Effector CD8-positive, alpha-beta T cell (primary cell): ENCODE results near the gene COL25A1.

ENCODE experiments used
- DNase-seq: peaks from one replicate; lab custom pipeline; 2025; lab: John Stamatoyannopoulos, UW
- total RNA-seq, 4 experiments: gene quantifications; one replicate each; lab custom pipeline; 2026; lab: John Stamatoyannopoulos, UW

The COL25A1 gene
- total RNA-seq = 0 to 0.27 (median 0.17) reads per million in 4 experiments

DNA sequence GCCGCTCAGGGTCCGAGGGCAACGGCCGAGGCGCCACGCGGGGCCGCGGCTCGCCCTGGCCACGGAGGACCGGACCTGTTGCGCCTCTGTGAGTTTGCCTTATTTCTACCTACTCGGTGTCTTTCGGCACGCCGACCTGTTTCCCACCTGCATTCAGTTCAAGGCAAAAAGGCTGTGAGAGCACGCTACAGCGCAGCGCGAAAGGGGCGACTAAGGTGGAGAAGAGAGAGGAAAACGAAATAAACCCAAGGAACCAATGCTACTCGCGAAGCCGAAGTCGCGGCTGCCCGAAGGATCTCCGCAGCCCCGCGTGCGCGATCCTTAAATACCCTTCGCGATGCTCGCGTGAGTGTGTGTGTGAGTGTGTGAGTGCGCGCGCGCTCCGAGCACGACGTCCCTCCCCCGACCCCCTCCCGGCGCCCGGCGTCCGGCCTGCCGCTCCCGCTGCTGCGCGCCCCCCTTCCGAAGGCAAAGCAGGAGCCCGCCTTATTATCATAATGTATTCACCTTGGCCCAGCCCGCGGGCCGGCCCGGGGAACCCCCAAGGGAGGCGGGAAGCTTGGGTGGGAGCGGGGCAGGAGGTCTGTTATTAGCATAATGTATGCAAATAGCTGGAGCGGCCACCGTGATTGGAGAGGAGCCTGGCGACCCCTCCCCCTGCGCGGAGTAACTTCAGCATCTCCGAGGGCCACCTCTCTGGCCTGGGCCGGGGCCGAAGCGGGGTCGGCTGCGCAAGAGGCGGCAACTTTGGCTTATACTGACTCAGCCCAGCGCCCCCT lies at the start of gene COL25A1:
Gene COL25A1 (minus strand): TSS at position 298 of the 779 bp plus-strand sequence.
- peak; percentile 44 for DNase-seq

DNA sequence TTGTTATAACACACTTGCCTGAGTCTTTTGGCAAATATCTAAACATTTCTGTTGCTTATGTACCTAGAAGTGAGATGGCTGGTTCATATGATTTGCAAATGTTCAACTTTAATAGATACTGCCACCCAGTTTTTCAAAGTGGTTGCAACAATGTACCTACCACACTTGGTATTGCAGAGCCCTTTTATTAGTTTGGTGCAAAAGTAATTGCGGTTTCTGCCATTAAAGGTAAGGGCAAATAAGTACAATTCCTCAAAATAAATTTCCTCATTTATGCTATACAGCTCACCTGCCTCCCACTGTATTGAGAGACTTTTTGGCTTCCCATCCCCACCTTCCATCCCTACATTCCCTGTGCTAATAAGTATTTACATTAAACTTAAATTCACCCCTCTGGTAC lies 47.7 kb upstream of the COL25A1 start:
- no peak for DNase-seq

DNA sequence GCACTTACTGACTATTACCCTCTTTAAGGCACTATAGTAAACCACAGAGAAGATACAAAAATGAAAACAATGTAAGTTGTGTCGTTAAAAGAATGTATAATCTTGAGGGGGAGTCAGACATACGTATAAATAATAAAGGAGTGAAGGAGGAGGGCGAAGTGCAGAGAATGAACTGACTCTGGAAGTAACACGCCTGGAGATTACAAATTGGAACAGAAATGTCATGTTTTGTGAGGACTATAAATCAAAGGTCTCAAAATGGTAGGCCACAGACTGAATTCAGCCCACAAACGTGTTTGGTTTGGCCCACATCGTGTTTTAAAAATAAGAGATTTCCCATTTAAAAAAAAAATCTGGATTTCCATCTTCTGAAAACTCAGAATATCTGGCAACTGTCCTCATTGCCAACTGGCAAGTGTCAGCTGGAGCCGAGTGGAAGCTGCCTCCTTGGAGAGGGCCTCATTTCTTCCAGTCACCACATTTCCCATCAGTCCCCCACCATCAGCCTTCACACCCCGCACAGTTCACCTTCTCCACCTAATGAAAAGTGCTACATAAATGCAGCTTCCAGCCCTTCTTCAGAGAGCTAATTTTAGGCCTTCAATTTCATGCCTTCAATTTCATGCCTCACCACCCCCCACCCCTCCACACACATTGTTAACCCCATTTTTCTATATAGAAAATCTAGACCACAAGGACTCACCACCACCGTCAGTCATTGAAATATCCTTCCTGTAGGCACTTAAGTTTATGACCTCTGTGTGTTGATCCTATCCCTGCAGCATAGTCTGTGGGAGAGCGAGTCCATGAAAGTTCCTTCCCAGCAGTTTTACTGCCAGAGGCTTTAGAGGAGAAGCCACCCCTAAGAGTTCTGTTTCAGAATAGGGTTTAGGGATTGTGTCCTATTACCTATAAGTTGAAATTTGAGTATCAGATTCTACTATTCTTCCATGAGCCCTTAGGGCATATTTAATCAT lies 32.0 kb upstream of the COL25A1 start:
- no peak for DNase-seq

DNA sequence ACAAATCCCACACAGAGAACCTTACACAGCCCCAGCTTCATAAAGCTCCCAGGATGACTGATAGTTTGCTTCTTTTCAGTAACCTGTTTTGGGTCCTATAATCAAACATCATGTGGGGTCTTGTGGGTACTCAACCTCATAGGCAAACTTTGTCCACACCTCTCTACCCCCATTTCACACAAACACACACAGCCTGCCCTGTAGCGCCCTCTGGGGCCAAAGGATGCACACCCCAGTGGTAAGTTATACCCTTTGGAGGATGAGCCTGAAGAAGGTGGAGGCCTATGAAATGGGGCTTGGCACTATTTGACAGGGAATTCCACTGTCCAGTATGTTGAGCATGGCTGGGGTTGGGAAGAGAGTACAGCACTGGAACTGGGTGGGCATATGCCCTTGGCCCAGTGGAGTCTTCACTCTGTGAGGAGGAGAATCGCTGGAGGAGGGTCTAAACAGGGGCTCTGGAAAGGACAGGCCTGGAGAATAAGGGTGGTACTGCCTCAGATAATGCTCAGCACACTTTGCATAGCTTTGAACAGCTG lies 30.5 kb upstream of the COL25A1 start:
- DNase-seq = no peak

DNA sequence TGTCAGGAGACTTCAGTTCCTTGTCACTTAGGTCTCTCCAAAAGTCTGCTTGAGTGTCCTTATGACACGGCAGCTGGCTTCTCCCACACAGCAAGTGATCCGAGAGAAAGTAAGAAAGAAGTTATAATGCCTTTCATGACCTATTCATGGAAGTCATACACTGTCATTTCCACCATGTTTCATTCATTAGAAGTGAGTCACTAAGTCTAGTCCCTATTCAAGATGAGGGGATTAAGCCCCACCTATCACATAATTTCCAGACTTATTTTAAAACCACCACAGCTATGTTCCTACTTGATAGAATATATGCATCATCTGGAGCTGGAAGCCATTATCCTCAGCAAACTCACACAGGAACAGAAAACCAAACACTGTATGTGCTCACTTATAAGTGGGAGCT lies 25.2 kb upstream of the COL25A1 start:
- DNase-seq = no peak

DNA sequence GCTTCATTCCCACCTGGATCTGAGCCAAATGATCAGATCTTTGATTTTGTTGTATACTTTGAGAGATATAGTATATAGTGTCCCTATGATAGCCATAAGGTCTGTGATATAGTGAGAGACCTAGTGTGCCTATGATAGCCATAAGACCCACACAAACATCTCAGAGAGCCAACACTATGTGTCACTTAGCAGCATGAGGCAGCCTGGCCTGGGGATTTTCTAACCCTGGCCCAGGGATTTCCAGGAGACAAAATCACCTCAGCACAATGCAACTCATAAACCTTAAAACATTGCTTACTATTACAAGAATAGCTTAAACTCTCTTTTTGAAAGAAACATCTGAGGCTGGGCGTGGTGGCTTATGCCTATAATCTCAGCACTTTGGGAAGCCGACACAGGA lies 23.2 kb upstream of the COL25A1 start:
- no peak for DNase-seq

DNA sequence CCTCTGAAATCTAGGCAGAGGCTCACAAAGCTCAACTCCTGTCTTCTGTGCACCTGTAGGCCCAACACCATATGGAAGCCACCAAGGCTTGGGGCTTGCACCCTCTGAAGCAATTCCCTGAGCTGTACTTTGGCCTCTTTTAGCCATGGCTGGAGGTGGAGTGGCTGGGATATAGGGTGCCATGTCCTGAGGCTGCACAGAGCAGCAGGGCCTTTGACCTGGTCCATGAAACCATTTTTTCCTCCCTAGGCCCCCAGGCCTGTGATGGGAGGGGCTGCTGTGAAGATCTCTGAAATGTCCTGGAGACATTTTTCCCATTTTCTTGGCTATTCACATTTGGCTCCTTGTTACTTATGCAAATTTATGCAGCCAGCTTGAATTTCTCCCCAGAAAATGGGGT lies 20.9 kb upstream of the COL25A1 start:
- no peak for DNase-seq

DNA sequence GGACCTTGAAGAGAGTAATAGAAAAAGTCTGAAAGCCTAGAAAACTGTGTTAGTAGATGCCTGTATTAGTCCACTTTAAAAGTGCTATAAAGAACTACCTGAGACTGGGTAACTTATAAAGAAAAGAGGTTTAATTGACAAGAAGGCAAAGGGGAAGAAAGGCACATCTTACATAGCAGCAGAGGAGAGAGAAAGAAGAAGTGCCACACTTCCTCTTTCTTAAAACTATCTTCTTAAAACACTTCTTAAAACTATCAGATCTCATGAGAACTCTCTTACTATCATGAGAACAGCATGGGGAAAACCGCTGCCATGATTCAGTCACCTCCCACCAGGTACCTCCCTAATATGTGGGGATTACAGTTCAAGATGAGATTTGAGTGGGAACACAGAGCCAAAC lies 18.8 kb upstream of the COL25A1 start:
- no peak for DNase-seq

DNA sequence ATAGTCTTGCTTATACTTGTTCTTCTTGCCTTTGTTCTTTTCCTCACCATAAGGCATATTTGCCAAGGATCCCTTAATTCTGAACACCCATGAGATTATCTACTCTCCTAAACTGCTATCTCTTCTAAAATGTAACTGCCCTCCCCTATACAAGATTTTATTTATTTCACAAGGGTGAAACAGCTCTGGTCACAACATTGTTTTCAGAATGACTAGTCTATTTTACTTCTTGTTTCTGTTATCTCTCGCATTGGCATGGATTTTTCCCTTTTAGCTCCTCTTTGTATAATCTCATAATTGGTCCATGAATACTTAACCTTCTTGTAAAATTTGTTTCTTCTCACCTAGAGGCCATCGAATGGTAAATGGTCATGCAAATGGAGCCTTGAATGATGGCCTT lies 17.2 kb upstream of the COL25A1 start:
- DNase-seq = no peak

DNA sequence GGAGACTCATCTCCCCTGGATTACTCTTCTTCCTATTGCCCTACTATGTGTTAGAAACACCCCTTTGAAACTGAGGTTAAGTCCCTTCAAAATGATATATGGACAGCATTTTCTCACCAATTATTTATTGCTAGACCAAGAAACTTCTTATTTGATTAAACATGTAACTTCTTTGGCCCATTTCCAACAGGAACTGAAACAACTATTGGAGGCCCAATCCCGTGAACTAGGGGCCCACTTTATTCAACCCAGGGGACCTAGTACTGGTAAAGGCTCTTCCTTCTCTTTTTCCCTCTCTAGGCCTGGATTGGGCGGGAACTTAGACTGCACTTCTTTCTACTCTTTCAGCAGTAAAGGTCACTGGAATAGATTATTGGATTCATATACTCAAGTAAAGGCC lies 16.7 kb upstream of the COL25A1 start:
- DNase-seq = no peak

DNA sequence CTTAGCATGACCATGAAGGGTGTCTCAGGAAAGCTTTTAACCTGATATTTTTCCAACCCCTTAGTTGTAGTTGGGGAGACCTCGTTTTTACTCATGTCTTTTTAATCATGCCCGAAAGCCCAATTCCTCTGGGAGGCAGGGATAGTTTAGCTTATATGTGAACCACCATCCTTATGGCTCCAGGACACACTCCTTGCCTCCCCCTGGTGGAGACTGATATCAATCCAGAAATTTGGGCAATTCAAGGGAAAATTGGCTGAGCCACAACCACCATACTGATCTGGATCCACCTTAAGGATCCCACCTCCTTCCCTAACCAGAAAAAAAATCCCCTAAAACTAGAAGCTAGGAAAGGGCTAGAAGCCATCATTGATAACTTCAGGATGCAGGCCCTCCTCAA lies 13.4 kb upstream of the COL25A1 start:
- DNase-seq = no peak

DNA sequence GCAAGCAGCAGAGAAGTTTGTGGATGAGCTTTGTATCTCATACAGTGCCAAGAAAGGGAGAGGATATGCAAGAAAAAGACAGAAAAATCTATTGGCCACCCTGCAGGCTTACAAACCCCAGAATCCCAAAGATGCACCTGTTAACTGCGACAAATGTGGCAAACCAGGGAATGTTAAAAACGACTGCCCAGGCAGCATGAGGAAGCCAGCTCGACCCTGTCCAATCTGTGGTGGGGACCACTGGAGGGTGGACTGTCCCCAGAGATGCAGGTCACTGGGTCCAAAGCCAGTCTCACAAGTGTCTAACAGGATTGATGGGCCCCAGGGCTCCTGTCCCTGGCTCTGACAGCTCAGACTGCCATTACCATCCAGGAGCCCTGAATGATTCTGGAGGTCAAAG lies 12.9 kb upstream of the COL25A1 start:
- DNase-seq = no peak

DNA sequence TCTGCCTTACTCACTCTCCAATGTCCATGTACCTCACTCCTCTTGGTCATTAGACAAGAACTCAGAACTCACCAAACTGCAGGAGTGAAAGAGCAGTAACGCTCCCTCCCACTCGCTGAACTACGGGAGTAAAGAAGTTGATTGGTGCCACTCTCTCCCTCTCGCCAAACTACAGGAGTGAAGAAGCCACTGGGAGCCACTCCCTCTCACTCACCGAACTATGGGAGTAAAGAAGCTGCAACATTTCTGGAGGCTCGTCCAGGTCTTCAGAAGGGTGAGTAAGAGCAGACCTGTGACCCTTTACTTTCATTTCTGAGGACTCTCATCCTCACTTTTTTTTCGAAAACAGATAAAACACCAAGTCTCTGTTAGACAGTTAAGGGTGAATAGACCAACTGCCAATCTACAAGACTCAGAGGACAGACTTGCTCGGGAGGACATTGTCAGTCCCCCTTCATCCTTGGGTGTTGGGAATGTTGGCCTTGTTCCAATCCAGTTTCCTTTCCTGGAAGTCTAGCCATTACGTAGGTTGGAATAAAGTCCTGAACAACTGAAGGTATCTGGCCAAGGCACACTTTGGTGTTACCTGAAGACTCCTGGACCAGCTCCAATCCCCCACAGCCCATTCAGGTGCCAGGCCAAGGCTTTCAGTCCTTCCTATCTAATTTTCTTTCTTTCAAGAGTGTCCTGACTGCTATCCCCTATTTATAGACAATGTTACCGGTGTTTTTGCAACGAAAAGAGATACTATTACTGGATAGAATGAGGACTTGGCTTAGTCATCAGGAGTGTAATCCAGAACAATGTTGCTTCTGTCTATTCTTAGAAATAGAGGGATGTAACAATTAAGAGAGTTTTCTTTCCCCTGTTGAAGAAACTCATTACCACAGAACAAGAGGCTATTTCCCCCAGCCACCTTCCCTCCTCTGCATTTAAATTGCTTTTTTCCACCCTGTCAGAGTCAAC lies 11.0 kb upstream of the COL25A1 start:
- no peak for DNase-seq

DNA sequence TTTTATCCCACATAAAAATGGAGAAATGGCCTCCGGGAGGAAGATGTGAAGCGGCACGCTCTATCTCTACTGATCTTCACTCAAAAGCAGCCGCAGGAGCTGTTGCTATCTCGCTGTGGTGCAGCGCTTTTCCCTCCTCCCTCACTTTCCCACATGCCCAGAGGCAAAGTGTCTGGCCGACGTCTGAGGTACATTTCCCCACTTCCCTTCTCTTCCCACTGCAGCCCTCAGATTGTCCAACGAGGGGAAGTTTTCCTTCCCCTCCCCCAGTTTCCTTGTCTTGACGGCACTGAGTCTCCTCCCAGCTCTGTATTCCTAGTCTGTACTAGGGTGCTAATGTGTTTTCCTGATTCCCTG lies 660 bp upstream of the COL25A1 start:
- no peak for DNase-seq

DNA sequence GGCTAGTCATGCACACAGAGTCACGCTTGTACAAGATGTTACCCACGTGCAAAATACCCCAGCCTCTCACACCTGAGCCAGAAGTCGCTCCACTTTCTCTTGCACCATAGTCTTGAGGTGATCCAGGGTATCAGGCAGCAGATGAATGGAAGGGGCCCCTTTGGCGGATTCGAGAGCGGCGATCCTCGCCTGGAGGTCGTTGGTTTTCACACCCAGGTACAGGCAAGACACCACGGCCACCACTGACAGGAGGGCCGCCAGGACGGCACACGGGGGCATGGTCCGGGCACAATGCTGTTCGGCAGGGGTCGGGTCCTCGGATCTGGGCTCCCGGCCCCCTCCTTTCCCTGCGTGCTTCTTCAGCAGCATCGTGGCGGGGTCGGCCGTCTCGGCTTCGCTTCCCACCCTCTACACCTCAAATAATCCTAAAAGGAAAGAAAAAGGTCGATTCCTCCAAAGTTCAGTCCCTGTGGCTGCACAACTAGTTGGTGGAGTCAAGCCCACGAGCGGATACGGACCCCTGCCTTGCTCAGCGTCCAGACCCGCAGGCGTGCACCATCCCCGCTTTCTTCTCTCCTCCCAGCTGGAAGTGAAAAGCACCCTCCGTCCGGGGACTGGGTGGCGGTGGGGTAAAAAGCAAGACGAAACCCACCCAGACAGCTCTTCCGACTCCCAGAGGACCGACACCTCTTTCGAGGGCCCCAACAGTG lies 652 bp downstream of the COL25A1 start:
- no peak for DNase-seq

DNA sequence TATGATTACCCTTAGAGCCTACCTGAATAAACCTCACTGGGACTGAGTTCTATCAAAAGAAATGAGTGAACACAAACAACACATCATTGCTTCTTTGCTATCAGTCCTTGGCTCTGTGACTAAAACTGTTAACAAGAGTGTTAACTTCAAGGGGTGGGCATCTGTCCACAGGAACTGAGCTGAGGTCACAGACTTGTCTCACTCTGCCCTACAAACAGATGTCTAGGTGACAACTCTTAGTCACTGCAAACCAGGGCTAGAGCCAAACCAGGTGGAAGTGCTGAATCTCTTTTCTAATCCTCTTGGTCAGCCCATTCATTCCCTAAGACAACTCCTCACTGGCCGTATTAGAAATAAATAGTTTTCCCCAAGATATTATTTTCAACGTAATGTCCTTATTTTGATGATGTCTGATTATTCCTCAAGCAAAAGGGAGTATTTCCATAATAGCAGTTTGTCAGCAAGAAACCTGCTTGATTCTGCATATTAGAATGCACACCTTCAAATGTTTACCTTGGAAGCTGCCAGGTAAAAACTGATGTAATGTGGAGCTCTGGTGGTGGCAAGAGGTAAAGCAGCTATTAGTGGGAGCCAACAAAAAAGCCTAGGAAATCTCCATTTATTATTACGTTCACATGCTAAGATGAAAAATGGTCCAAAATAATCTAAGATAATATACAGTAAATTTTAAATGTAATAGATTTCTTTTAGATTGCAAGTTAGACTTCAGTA lies 4.0 kb downstream of the COL25A1 start:
- DNase-seq = no peak

DNA sequence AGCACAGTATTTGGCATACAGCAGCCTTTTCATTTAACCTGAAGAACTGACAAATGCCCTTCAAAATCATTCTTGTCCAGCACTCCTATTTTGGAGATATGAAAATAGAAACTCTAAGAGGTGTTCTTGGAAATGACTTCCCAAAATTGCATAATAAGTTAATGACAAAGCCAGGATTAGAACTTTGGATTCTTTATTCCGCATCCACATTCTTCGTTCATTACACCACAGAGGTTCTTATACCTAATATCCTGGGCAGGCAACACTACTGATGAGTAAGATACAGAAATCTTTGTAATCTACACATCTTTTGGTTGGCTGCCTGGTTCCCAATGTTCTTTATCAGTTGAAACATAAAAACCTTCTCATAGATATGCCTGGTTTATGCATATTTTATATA lies 5.9 kb downstream of the COL25A1 start:
- no peak for DNase-seq

DNA sequence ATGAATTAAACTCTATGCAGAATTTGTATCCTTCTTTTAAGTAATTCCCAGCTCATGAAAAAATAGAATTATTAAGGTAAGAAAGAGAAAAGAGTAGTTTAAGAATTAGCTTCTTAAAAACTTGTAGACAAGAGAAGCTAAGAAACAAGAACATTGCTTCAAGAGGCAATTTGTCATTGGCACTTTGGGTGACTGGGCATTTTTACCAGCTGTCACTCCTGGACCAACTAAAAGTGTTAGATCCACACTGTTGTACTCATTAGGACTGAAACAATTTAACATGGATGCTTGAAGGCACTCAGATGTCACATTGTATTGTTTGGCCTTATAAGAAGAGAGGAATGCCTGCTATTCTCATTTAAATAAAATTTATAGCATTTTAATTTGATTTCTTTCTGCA lies 7.4 kb downstream of the COL25A1 start:
- no peak for DNase-seq

DNA sequence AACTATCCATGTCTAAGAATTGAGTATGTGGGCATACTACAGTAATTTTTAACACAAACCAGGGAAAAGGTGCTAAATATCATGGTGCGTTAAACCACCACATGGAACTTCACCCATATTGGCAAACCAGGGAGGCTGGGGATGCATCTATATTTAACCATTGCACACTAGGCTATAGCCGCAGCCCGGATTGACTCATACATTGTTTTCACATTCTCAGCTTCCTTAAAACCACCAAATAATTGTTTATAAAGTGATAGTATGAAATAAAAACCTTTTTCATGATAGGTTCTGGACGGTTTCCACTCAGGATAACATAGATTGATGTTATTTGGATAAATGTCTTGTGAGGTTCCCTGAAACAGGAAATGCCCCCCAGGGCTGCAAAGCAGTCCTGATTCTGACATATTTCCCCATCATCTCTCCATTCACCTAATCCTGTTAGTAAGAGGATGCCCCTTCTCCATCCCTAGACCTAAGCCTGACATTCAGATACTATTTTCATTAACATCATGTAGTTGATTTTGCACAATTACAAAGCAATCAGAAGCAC lies 7.9 kb downstream of the COL25A1 start:
- no peak for DNase-seq

DNA sequence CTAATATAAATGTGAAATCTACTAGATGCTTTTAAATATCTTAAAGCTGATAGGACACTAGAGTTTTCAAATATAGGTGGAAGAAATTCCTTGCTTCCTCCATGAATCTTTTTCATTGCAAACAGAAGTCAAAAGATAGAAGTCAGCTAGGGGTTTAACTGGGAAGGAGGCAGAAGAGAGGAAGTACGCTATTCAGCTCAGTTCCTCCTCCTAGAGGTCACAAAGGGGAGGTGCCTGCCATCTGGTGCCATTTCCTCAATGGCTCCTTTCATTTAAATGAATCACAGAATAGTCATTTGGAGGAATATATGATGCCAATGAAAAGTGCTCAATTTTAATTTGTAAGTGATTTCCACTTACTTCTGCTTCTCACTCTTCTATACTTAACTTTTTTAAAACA lies 8.5 kb downstream of the COL25A1 start:
- DNase-seq = no peak
